ENCODE results near the gene OR51G2. TPM values are rescaled to one million over a fixed set of nuclear protein-coding genes. Genes with fewer than 3 reads are reported as not detected.

The OR51G2 gene
- total and polyA plus RNA-seq, 12 donors, result not detected

- Histone ChIP-seq H3K9me3 (replicated peaks in 1 of 3) (no peaks in the 10 kb centered on the region), H3K36me3 (replicated peaks in 1 of 2) (no peaks in the 10 kb centered on the region), H3K27me3 (no peaks in the 10 kb centered on the region), H3K27ac (no peak overlapping the region), H3K4me1 (replicated peaks in 1 of 2) (no peaks in the 10 kb centered on the region), H3K4me3 (no peak overlapping the region)
- WGBS, 4 donors, result 54 to 71% (median 58%) methylated on average over 3 of the region's 3 CpGs
- TF ChIP-seq POLR2A (IDR thresholded peaks at IDR 0.05) (no peak), CTCF (IDR thresholded peaks at IDR 0.05) (no peak)
- intact Hi-C loops (cut with DNase I), result no loop called here
- DNase-seq, result no peak
These were observed 33.0 kb downstream of the OR51G2 start for GRCh38 chr11:4886186-4886585.

GRCh38 chr11:4884361-4884760, 34.8 kb downstream of the OR51G2 start:
- 41 to 47% (median 44%) methylated on average over 3 of the region's 3 CpGs for WGBS, 4 donors
- H3K36me3 ChIP-seq (replicated peaks in 1 of 2), result no peaks in the 10 kb centered on the region
- H3K4me3 ChIP-seq, result no peak overlapping the region
- no peaks in the 10 kb centered on the region for H3K4me1 ChIP-seq (replicated peaks in 1 of 2)
- H3K9me3 ChIP-seq (replicated peaks in 1 of 3), result no peaks in the 10 kb centered on the region
- TF ChIP-seq CTCF (IDR thresholded peaks at IDR 0.05), result no peak
- no peak for TF ChIP-seq POLR2A (IDR thresholded peaks at IDR 0.05)
- no peaks in the 10 kb centered on the region for H3K27me3 ChIP-seq
- H3K27ac ChIP-seq, result no peak overlapping the region
- no peak for DNase-seq
- intact Hi-C loops (cut with DNase I), result no loop called here

- Histone ChIP-seq H3K4me1 (replicated peaks in 1 of 2) (no peaks in the 10 kb centered on the region), H3K36me3 (replicated peaks in 1 of 2) (no peaks in the 10 kb centered on the region), H3K9me3 (replicated peaks in 1 of 3) (no peaks in the 10 kb centered on the region), H3K27ac (no peak overlapping the region), H3K27me3 (no peaks in the 10 kb centered on the region), H3K4me3 (no peak overlapping the region)
- TF ChIP-seq POLR2A (IDR thresholded peaks at IDR 0.05) (no peak), CTCF (IDR thresholded peaks at IDR 0.05) (no peak)
- WGBS, 4 donors, result 67 to 78% (median 73%) methylated on average over 5 of the region's 5 CpGs
- intact Hi-C loops (cut with DNase I), result no loop called here
- no peak for DNase-seq
These were observed 36.6 kb downstream of the OR51G2 start for GRCh38 chr11:4882543-4882942.

GRCh38 chr11:4881860-4882500, 37.2 kb downstream of the OR51G2 start, which contains the start of gene OR51T1:
TSS of gene OR51T1 (plus strand) at chr11:4881900. CDS start at chr11:4881900, 0 bp downstream.
- no peak for TF ChIP-seq CTCF (IDR thresholded peaks at IDR 0.05)
- no peak for TF ChIP-seq POLR2A (IDR thresholded peaks at IDR 0.05)
- Histone ChIP-seq H3K27ac (no peak within 1 kb of the TSS), H3K27me3 (no peaks in the 10 kb centered on the region), H3K36me3 (replicated peaks in 1 of 2) (no peaks in the 10 kb centered on the region), H3K9me3 (replicated peaks in 1 of 3) (no peaks in the 10 kb centered on the region), H3K4me1 (replicated peaks in 1 of 2) (no peaks in the 10 kb centered on the region), H3K4me3 (no peak within 1 kb of the TSS)
- intact Hi-C loops (cut with DNase I), result no loop called here
- no peak for DNase-seq
- 33 to 43% (median 36%) methylated on average over 8 of the region's 8 CpGs for WGBS, 4 donors

Measured in adrenal gland (tissue), 12 donors.